K562 (cell line): ENCODE measurements around the gene RPH3AL.
"Not testable (repeated sequence)": the region's sequence is repeated elsewhere in the genome, so short reads cannot be mapped to it uniquely, and the experiment has no call there.

Experiments used
- CTCF ChIP-seq, 3 experiments: IDR thresholded peaks in 2 of 3; conservative IDR thresholded peaks in 1 of 3; 2 replicates each; pipeline ENCODE4 v1.5.1; 2011 to 2012; ENCODE audit warnings: low read length in 3 of 3, mild to moderate bottlenecking in 3 of 3, control low read depth in 2 of 3, improper control_type of control experiment in 1 of 3, inconsistent platforms in 1 of 3, low read depth in 1 of 3, mixed read lengths in 1 of 3, moderate library complexity in 1 of 3; ENCODE audit not compliant: insufficient read depth in 2 of 3
- ESRRA ChIP-seq: fragments of 450-650 bp; IDR thresholded peaks from 2 replicates; pipeline ENCODE4 v1.6.1; 2014; ENCODE audit warnings: low read depth, mild to moderate bottlenecking, moderate library complexity, borderline replicate concordance
- JUN ChIP-seq, 2 experiments: sonication (generic) in 1 of 2; formaldehyde crosslinking in 1 of 2; IDR thresholded peaks; 2 replicates each; pipeline versions ENCODE4 v1.6.1 to v1.8.0; 2012 to 2022; ENCODE audit warnings: borderline replicate concordance in 2 of 2, mild to moderate bottlenecking in 2 of 2, improper control_type of control experiment in 1 of 2, low read depth in 1 of 2, low read length in 1 of 2, missing genetic modification reagents in 1 of 2
- KDM1A ChIP-seq, 2 experiments: fragments of 450-650 bp; IDR thresholded peaks; 2 replicates each; pipeline ENCODE4 v1.6.1; 2016; ENCODE audit warnings: mild to moderate bottlenecking in 2 of 2
- MAX ChIP-seq: sonication (generic); formaldehyde crosslinking; IDR thresholded peaks from 2 replicates; pipeline ENCODE4 v1.9.0; 2022; ENCODE audit warnings: mild to moderate bottlenecking, missing genetic modification reagents
- MTF1 ChIP-seq: fragments of 250-450 bp; sonication (Bioruptor Pico); IDR thresholded peaks from 2 replicates; pipeline ENCODE4 v1.9.0; 2021; ENCODE audit warnings: moderate library complexity, mild to moderate bottlenecking, inconsistent platforms, borderline replicate concordance
- NR3C1 ChIP-seq: sonication (generic); formaldehyde crosslinking; IDR thresholded peaks from 2 replicates; pipeline ENCODE4 v1.8.1; 2022; ENCODE audit warnings: missing genetic modification reagents
- PBX2 ChIP-seq, 2 experiments: IDR thresholded peaks in 1 of 2; conservative IDR thresholded peaks in 1 of 2; 2 replicates each; pipeline ENCODE4 v1.6.1; 2016; ENCODE audit warnings: low read depth in 2 of 2, mild to moderate bottlenecking in 1 of 2, missing compliant biosample characterization in 1 of 2, missing genetic modification characterization in 1 of 2, moderate library complexity in 1 of 2
- PHTF2 ChIP-seq: fragments of 250-450 bp; sonication (Bioruptor Pico); IDR thresholded peaks from 2 replicates; pipeline ENCODE4 v1.5.0; 2021; ENCODE audit warnings: mild to moderate bottlenecking
- RCOR1 ChIP-seq, 2 experiments: IDR thresholded peaks; 2 replicates each; pipeline ENCODE4 v1.6.1; 2012; ENCODE audit warnings: low read depth in 2 of 2, low read length in 2 of 2, borderline replicate concordance in 1 of 2, improper control_type of control experiment in 1 of 2
- ZNF274 ChIP-seq: IDR thresholded peaks from 2 replicates; pipeline ENCODE4 v1.6.1; 2011; ENCODE audit warnings: low read depth, mild to moderate bottlenecking, low read length, moderate library complexity, borderline replicate concordance
- ZNF316 ChIP-seq: fragments of 450-650 bp; IDR thresholded peaks from 2 replicates; pipeline ENCODE4 v1.6.1; 2016
- ZNF354B ChIP-seq: fragments of 250-450 bp; sonication (Bioruptor Pico); IDR thresholded peaks from 2 replicates; pipeline ENCODE4 v1.4.0; 2020
- TF ChIP-seq, protein P1 (sequence below): sonication (generic); formaldehyde crosslinking; IDR thresholded peaks from 2 replicates; pipeline ENCODE4 v1.8.0; 2023; ENCODE audit warnings: missing genetic modification reagents, mild to moderate bottlenecking, borderline replicate concordance

- TF ChIP-seq ZNF316; ESRRA; JUN (IDR thresholded peaks at IDR 0.05; ENCODE audit: borderline replicate concordance, low read depth, low read length); JUN (CRISPR knock-in tag; IDR thresholded peaks at IDR 0.05; ENCODE audit: borderline replicate concordance); CTCF (IDR thresholded peaks at IDR 0.05 in 2 of 3, conservative IDR thresholded peaks at IDR 0.05 in 1 of 3; ENCODE audit: insufficient read depth in 2 of 3, low read depth in 1 of 3, low read length in 3 of 3); ZNF354B (CRISPR knock-in tag); RCOR1 (IDR thresholded peaks at IDR 0.05; ENCODE audit: borderline replicate concordance in 1 of 2, low read depth in 2 of 2, low read length in 2 of 2); KDM1A (IDR thresholded peaks at IDR 0.05); NR3C1 (CRISPR knock-in tag); ZNF274; MTF1; PBX2 (CRISPR knock-in tag; IDR thresholded peaks at IDR 0.05; ENCODE audit: low read depth); PBX2 (tag; conservative IDR thresholded peaks at IDR 0.05; ENCODE audit: low read depth); MAX; PHTF2 (CRISPR knock-in tag): not testable (repeated sequence)
- TF ChIP-seq, protein P1, sequence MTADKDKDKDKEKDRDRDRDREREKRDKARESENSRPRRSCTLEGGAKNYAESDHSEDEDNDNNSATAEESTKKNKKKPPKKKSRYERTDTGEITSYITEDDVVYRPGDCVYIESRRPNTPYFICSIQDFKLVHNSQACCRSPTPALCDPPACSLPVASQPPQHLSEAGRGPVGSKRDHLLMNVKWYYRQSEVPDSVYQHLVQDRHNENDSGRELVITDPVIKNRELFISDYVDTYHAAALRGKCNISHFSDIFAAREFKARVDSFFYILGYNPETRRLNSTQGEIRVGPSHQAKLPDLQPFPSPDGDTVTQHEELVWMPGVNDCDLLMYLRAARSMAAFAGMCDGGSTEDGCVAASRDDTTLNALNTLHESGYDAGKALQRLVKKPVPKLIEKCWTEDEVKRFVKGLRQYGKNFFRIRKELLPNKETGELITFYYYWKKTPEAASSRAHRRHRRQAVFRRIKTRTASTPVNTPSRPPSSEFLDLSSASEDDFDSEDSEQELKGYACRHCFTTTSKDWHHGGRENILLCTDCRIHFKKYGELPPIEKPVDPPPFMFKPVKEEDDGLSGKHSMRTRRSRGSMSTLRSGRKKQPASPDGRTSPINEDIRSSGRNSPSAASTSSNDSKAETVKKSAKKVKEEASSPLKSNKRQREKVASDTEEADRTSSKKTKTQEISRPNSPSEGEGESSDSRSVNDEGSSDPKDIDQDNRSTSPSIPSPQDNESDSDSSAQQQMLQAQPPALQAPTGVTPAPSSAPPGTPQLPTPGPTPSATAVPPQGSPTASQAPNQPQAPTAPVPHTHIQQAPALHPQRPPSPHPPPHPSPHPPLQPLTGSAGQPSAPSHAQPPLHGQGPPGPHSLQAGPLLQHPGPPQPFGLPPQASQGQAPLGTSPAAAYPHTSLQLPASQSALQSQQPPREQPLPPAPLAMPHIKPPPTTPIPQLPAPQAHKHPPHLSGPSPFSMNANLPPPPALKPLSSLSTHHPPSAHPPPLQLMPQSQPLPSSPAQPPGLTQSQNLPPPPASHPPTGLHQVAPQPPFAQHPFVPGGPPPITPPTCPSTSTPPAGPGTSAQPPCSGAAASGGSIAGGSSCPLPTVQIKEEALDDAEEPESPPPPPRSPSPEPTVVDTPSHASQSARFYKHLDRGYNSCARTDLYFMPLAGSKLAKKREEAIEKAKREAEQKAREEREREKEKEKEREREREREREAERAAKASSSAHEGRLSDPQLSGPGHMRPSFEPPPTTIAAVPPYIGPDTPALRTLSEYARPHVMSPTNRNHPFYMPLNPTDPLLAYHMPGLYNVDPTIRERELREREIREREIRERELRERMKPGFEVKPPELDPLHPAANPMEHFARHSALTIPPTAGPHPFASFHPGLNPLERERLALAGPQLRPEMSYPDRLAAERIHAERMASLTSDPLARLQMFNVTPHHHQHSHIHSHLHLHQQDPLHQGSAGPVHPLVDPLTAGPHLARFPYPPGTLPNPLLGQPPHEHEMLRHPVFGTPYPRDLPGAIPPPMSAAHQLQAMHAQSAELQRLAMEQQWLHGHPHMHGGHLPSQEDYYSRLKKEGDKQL: not testable (repeated sequence)
These were observed 146.1 kb downstream of the RPH3AL start for GRCh38 chr17:206484-206883.
